Astrocyte of the cerebellum (primary cell): ENCODE results near the gene NPSR1.

Source experiments
- DNase-seq: peaks from one replicate; pipeline ENCODE4 v3.0.0-alpha.2; 2011; ENCODE audit warnings: low read depth
- H3K4me3 ChIP-seq: 2 replicates; pipeline ENCODE4 v1.5.1; 2011; ENCODE audit warnings: mild to moderate bottlenecking, low read depth, low read length, moderate library complexity
- in situ Hi-C: cut with HindIII; loops from 2 replicates; pipeline ENCODE4 v1.10.0; 2017; ENCODE audit warnings: low sequenced_read_pairs
- TF ChIP-seq, protein P1 (sequence below): IDR thresholded peaks from 2 replicates; pipeline ENCODE4 v1.5.1; 2012; ENCODE audit warnings: low read length, low read depth, moderate library complexity, mild to moderate bottlenecking; ENCODE audit errors: missing control alignments

The NPSR1 gene

DNA sequence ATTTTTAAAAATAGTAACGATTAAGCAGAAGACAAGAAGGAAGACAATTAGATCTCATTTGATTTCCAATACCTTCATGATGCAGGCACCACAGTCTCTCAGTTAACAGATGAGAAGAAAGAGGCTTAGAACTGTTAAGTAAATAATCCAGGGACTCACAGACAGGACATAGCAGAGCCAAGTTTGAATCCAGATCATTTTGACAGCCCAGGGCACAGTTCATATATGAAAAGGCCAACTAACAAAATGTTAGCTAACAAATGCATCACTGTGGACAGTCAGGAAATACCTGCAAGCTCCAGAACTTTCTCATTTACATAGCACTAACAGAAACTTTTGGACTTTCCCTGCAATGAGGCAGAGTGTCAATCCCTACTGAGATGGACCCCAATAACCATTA lies 4.2 kb upstream of the NPSR1 start:
- DNase-seq: no peak
- no peak overlapping the region for H3K4me3 ChIP-seq
- in situ Hi-C loops: no loop called here
- TF ChIP-seq, protein P1, sequence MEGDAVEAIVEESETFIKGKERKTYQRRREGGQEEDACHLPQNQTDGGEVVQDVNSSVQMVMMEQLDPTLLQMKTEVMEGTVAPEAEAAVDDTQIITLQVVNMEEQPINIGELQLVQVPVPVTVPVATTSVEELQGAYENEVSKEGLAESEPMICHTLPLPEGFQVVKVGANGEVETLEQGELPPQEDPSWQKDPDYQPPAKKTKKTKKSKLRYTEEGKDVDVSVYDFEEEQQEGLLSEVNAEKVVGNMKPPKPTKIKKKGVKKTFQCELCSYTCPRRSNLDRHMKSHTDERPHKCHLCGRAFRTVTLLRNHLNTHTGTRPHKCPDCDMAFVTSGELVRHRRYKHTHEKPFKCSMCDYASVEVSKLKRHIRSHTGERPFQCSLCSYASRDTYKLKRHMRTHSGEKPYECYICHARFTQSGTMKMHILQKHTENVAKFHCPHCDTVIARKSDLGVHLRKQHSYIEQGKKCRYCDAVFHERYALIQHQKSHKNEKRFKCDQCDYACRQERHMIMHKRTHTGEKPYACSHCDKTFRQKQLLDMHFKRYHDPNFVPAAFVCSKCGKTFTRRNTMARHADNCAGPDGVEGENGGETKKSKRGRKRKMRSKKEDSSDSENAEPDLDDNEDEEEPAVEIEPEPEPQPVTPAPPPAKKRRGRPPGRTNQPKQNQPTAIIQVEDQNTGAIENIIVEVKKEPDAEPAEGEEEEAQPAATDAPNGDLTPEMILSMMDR: no peak

DNA sequence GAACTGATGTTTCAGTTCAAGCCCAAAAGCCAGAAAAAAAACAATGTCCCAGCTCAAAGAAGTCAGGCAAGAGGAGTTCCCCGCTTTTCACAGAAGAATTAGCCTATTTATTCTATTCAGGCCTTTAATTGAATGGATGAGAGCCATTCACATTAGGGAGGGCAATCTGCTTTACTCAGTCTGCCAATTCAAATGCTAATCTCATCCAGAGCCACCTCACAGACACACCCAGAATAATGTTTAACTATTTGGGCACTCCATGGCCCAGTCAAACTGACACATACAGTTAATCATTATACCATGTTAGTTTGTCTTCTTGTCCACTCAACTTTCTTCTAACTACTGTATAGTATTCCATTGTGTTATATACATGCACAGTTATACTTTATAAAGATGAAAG lies 2.6 kb upstream of the NPSR1 start:
- in situ Hi-C loops: no loop called here
- DNase-seq: no peak
- H3K4me3 ChIP-seq: no peak overlapping the region
- TF ChIP-seq, protein P1: no peak

DNA sequence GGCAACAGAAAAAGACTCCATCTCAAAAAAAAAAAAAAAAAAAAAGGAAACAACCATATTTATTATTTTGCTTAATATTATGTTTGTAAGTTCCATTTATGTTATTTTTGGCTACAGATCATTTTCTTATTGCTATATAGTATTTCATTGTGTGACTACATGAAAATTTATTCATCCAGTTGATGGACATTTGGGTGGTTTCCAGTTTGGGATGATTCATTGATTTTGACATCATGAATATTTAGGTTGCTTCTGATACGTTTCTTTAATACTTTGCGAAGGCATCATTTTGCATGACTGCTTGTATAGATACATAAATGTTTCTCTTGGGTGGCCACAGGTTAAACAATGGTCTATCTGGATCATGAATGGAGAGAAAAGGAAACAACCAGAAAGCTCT lies 2.0 kb upstream of the NPSR1 start:
- no peak overlapping the region for H3K4me3 ChIP-seq
- TF ChIP-seq, protein P1: no peak

DNA sequence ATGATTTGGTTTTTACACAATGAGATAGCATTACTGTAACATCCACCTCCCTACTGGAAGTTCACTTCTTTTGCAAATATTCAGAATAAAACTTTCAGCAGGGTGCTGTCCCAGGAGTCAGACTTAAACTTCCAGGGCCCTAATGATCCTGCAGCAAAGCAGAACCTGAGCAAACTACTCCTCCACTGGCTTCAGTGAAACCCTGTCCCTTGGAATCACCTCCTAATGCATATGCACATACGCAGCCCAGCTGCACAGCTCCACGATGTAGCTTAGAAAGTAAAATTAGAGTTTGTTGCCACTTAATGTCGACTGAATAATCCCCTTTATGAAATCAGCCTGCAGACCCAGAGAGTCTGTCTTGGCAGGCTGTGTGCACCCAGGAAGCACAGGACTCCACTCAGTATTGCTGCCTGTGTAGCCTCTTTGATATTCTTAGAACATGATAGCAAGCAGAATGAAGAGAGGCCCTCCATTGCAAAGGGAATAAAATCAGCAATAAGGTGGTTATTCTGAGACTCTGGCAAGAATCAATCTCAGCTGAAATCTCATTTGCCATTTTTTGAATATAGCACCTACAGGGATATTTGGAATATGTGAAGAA lies 1.6 kb downstream of the NPSR1 start:
- DNase-seq: no peak
- no peak overlapping the region for H3K4me3 ChIP-seq
- TF ChIP-seq, protein P1: no peak
- in situ Hi-C loops: no loop called here

More for the DNA sequence above, 2.0 kb upstream of the NPSR1 start:
- in situ Hi-C loops: no loop called here
- no peak for DNase-seq

DNA sequence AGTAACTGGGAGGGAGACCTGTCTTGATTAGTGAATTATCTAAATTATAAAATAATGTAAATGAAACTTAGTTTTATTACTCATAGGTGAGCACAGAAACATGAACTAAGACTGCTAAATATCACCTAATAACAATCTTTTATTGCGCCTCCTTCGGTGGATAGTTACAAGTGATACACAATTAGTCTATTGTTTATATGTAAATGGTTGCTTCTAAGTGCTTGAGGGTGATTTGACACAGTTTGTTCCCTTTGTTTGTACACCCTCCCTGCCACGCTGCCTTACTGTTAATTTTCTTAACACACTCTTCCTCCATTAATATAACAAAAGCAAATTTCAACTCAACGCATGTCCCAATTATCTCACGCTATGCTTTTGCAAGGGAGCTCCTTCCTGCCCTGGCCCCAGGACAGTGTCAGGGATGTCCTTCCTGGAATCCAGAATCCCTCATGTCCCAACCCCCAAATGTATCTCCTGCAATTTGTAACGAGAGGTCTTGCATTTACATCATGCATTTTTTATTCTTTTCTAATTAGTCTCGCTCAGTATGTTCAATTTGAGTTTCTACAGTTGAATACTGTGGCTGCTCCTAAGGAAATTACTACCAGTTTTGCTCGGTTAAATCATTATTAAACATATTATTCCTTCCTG lies 4.2 kb downstream of the NPSR1 start:
- in situ Hi-C loops: no loop called here
- DNase-seq: no peak
- no peak overlapping the region for H3K4me3 ChIP-seq
- TF ChIP-seq, protein P1: no peak

DNA sequence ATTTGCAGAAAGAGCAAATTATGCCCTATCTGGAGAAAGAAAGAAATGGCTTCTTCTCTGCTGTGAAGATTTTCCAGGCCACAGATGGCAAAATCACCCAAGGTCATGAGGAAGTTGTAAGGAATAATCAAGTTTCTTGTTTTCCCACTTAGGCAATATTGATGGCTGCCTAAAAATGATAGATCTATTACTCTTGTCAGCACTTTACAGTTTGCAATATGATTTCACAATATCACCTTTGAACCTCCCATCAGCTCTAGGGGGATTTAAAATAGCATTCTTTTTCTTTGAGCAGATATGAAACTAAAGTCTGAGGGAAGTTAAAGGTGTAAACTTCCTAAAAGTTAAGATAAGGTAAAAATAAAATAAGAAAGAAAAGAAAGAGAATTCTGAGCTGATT lies 6.7 kb downstream of the NPSR1 start:
- in situ Hi-C loops: no loop called here

More for the DNA sequence above, 6.7 kb downstream of the NPSR1 start:
- DNase-seq: no peak
- H3K4me3 ChIP-seq: no peak overlapping the region
- TF ChIP-seq, protein P1: no peak
